BLaER1 treated with 17β-estradiol and CSF1 and Interleukin-3, amounts not matched to agents 10 nM and 100 nM (cell line): ENCODE measurements around the gene GDE1.
A peak's percentile ranks its signal among the peaks of the same experiment; 100 is the strongest.

Source experiments
- H3K27ac ChIP-seq, 11 experiments: shearing (Covaris generic); formaldehyde crosslinking; 2 replicates each; pipeline ENCODE4 v1.8.1; 2022
- H3K27me3 ChIP-seq, 11 experiments: shearing (Covaris generic); formaldehyde crosslinking; 2 replicates each; pipeline ENCODE4 v1.8.1; 2022
- H3K36me3 ChIP-seq, 11 experiments: shearing (Covaris generic); formaldehyde crosslinking; 2 replicates each; pipeline ENCODE4 v1.8.1; 2022
- H3K4me1 ChIP-seq, 10 experiments: shearing (Covaris generic); formaldehyde crosslinking; 2 replicates each; pipeline ENCODE4 v1.8.1; 2022
- H3K4me2 ChIP-seq, 11 experiments: shearing (Covaris generic); formaldehyde crosslinking; 2 replicates each; pipeline ENCODE4 v1.8.1; 2022
- H3K4me3 ChIP-seq, 10 experiments: shearing (Covaris generic); formaldehyde crosslinking; 2 replicates each; pipeline ENCODE4 v1.8.1; 2022
- H3K9ac ChIP-seq, 11 experiments: shearing (Covaris generic); formaldehyde crosslinking; 2 replicates each; pipeline ENCODE4 v1.8.1; 2022
- H3K9me3 ChIP-seq, 11 experiments: shearing (Covaris generic); formaldehyde crosslinking; replicated peaks in 1 of 11; 2 replicates each; pipeline ENCODE4 v1.8.1; 2022
- H4K20me1 ChIP-seq, 11 experiments: shearing (Covaris generic); formaldehyde crosslinking; 2 replicates each; pipeline ENCODE4 v1.8.1; 2022
- Cebpa-rat ChIP-seq, 11 experiments: shearing (Covaris generic); IDR thresholded peaks; 2 replicates each; pipeline ENCODE4 v1.8.1; 2022

The GDE1 gene

GRCh38 chr16:19505600-19506303 lies 16.1 kb downstream of the GDE1 start:
- Histone ChIP-seq H3K4me3 (no peak overlapping the region), H3K27ac (no peak overlapping the region), H4K20me1 (peaks cover 0 to 17% (median 0%) of the 10 kb centered on the region in 11 experiments; a peak in 4 of 22 replicates), H3K9ac (no peak overlapping the region), H3K9me3 (no peaks in the 10 kb centered on the region), H3K27me3 (no peaks in the 10 kb centered on the region), H3K36me3 (peaks cover 95 to 100% (median 97%) of the 10 kb centered on the region in 11 experiments), H3K4me2 (no peak overlapping the region), H3K4me1 (peaks cover 0 to 31% (median under 1%) of the 10 kb centered on the region in 10 experiments; a peak in 10 of 20 replicates)
- no peak for TF ChIP-seq Cebpa-rat (IDR thresholded peaks at IDR 0.05)

GRCh38 chr16:19503461-19504075 lies 18.3 kb downstream of the GDE1 start:
- peaks cover 0 to 10% (median 0%) of the 10 kb centered on the region in 10 experiments; a peak in 3 of 20 replicates for H3K4me1 ChIP-seq
- no peaks in the 10 kb centered on the region for H3K27me3 ChIP-seq
- no peak for TF ChIP-seq Cebpa-rat (IDR thresholded peaks at IDR 0.05)
- H3K9me3 ChIP-seq, result no peaks in the 10 kb centered on the region
- no peak overlapping the region for H3K4me3 ChIP-seq
- peaks cover 0 to 17% (median 0%) of the 10 kb centered on the region in 11 experiments; a peak in 4 of 22 replicates for H4K20me1 ChIP-seq
- H3K4me2 ChIP-seq, result no peak overlapping the region
- no peak overlapping the region for H3K27ac ChIP-seq
- peaks cover 79 to 100% (median 96%) of the 10 kb centered on the region in 11 experiments for H3K36me3 ChIP-seq
- H3K9ac ChIP-seq, result no peak overlapping the region

GRCh38 chr16:19502395-19503131 lies 19.3 kb downstream of the GDE1 start:
- peaks cover 69 to 100% (median 86%) of the 10 kb centered on the region in 11 experiments for H3K36me3 ChIP-seq
- TF ChIP-seq Cebpa-rat (IDR thresholded peaks at IDR 0.05), result no peak

GRCh38 chr16:19499481-19499880 lies 22.4 kb downstream of the GDE1 start:
- H3K4me2 ChIP-seq, result no peak overlapping the region
- no peak overlapping the region for H3K27ac ChIP-seq
- H3K36me3 ChIP-seq, result peaks cover 38 to 69% (median 55%) of the 10 kb centered on the region in 11 experiments
- no peak overlapping the region for H3K4me3 ChIP-seq
- H3K9ac ChIP-seq, result no peak overlapping the region
- H4K20me1 ChIP-seq, result peaks cover 0 to 20% (median 0%) of the 10 kb centered on the region in 11 experiments; a peak in 4 of 22 replicates
- no peaks in the 10 kb centered on the region for H3K9me3 ChIP-seq
- no peaks in the 10 kb centered on the region for H3K27me3 ChIP-seq
- no peak for TF ChIP-seq Cebpa-rat (IDR thresholded peaks at IDR 0.05)
- peaks cover 0 to 3% (median under 1%) of the 10 kb centered on the region in 10 experiments; a peak in 7 of 20 replicates for H3K4me1 ChIP-seq

More at GRCh38 chr16:19502395-19503131, 19.3 kb downstream of the GDE1 start:
- no peak overlapping the region for H3K27ac ChIP-seq
- H4K20me1 ChIP-seq, result peaks cover 0 to 17% (median 0%) of the 10 kb centered on the region in 11 experiments; a peak in 5 of 22 replicates
- H3K4me1 ChIP-seq, result no peaks in the 10 kb centered on the region
- no peak overlapping the region for H3K4me2 ChIP-seq
- H3K27me3 ChIP-seq, result no peaks in the 10 kb centered on the region
- no peak overlapping the region for H3K4me3 ChIP-seq
- no peaks in the 10 kb centered on the region for H3K9me3 ChIP-seq
- H3K9ac ChIP-seq, result no peak overlapping the region

- Histone ChIP-seq H3K27me3 (no peaks in the 10 kb centered on the region), H3K27ac (no peak overlapping the region), H3K36me3 (peaks cover 34 to 64% (median 50%) of the 10 kb centered on the region in 11 experiments), H3K9me3 (no peaks in the 10 kb centered on the region), H3K4me3 (no peak overlapping the region), H4K20me1 (peaks cover 0 to 19% (median 0%) of the 10 kb centered on the region in 11 experiments; a peak in 4 of 22 replicates), H3K4me1 (peaks cover 3 to 8% (median 5%) of the 10 kb centered on the region in 10 experiments), H3K4me2 (no peak overlapping the region), H3K9ac (no peak overlapping the region)
- no peak for TF ChIP-seq Cebpa-rat (IDR thresholded peaks at IDR 0.05)
These were observed 22.9 kb downstream of the GDE1 start for GRCh38 chr16:19499006-19499405.

GRCh38 chr16:19497176-19497575 lies 24.7 kb downstream of the GDE1 start:
- H3K4me1 ChIP-seq, result peaks cover 13 to 19% (median 16%) of the 10 kb centered on the region in 10 experiments
- H3K9me3 ChIP-seq, result no peaks in the 10 kb centered on the region
- H4K20me1 ChIP-seq, result peaks cover 0 to 8% (median 0%) of the 10 kb centered on the region in 11 experiments; a peak in 4 of 22 replicates
- H3K4me2 ChIP-seq, result no peak overlapping the region
- no peak overlapping the region for H3K4me3 ChIP-seq
- H3K27me3 ChIP-seq, result no peaks in the 10 kb centered on the region
- no peak for TF ChIP-seq Cebpa-rat (IDR thresholded peaks at IDR 0.05)
- no peak overlapping the region for H3K9ac ChIP-seq
- peaks cover 16 to 46% (median 32%) of the 10 kb centered on the region in 11 experiments for H3K36me3 ChIP-seq
- H3K27ac ChIP-seq, result no peak overlapping the region

GRCh38 chr16:19490619-19491018 lies 31.3 kb downstream of the GDE1 start:
- Histone ChIP-seq H3K9me3 (no peaks in the 10 kb centered on the region), H4K20me1 (no peaks in the 10 kb centered on the region), H3K4me1 (peaks cover 29 to 39% (median 34%) of the 10 kb centered on the region in 10 experiments), H3K4me3 (no peak overlapping the region), H3K9ac (no peak overlapping the region), H3K27ac (no peak overlapping the region), H3K4me2 (no peak overlapping the region), H3K36me3 (no peaks in the 10 kb centered on the region), H3K27me3 (no peaks in the 10 kb centered on the region)
- TF ChIP-seq Cebpa-rat (IDR thresholded peaks at IDR 0.05), result no peak

GRCh38 chr16:19488213-19488640 lies 33.7 kb downstream of the GDE1 start:
- TF ChIP-seq Cebpa-rat (IDR thresholded peaks at IDR 0.05), result no peak
- Histone ChIP-seq H3K9ac (0 out of 22 replicates have a peak overlapping the region, but pooled peaks of 1 of the 11 experiments have one; percentile 7), H3K36me3 (no peaks in the 10 kb centered on the region), H3K4me3 (no peak overlapping the region), H3K27me3 (no peaks in the 10 kb centered on the region), H3K9me3 (no peaks in the 10 kb centered on the region), H4K20me1 (no peaks in the 10 kb centered on the region), H3K4me1 (peaks cover 17 to 26% (median 22%) of the 10 kb centered on the region in 10 experiments), H3K27ac (peak overlapping the region in 4 of 11 experiments; percentile 18 to 28 (median 22); a peak in 4 of 22 replicates), H3K4me2 (peak overlapping the region; percentile 52 to 76 (median 63))
